DLD1 (cell line): ENCODE measurements around the gene ZCCHC17.
"Not testable (repeated sequence)": the region's sequence is repeated elsewhere in the genome, so short reads cannot be mapped to it uniquely, and the experiment has no call there.

Experiments
- in situ Hi-C: cut with HindIII; loops from 2 replicates; pipeline ENCODE4 v1.10.0; 2017; ENCODE audit warnings: low sequenced_read_pairs

The ZCCHC17 gene

GRCh38 chr1:31296486-31297276 lies at the start of gene ZCCHC17, which contains the start of gene SNRNP40:
ZCCHC17 (plus strand) TSS chr1:31297032; CDS start chr1:31310099, 13,067 bp downstream.
SNRNP40 (minus strand) TSS chr1:31296788; CDS start chr1:31296751, 37 bp downstream.
- in situ Hi-C loops, result no loop called here

GRCh38 chr1:31248276-31248675 lies 48.6 kb upstream of the ZCCHC17 start:
- in situ Hi-C loops, result no loop called here

GRCh38 chr1:31249854-31250253 lies 47.0 kb upstream of the ZCCHC17 start:
- in situ Hi-C loops, result loop anchor here (25.0 kb wide), 1 partner anchor 112 kb away; the partner anchor contains the start of gene FABP3

- in situ Hi-C loops, result loop anchor here (25.0 kb wide), 1 partner anchor 105 kb away; the partner anchor contains the start of gene FABP3
These were observed 39.6 kb upstream of the ZCCHC17 start for GRCh38 chr1:31257213-31257612.

GRCh38 chr1:31258581-31258980 lies 38.3 kb upstream of the ZCCHC17 start:
- in situ Hi-C loops, result loop anchor here (25.0 kb wide), 1 partner anchor 104 kb away; the partner anchor contains the start of gene FABP3

GRCh38 chr1:31259746-31260145 lies 37.1 kb upstream of the ZCCHC17 start:
- in situ Hi-C loops, result loop anchor here (10.0 to 25.0 kb wide), 2 partner anchors 65 to 103 kb away; partner anchors contain the start of gene FABP3

GRCh38 chr1:31261916-31262315 lies 34.9 kb upstream of the ZCCHC17 start:
- in situ Hi-C loops, result loop anchor here (10.0 to 25.0 kb wide), 2 partner anchors 67 to 100 kb away; partner anchors contain the start of gene FABP3

- in situ Hi-C loops, result loop anchor here (10.0 to 25.0 kb wide), 2 partner anchors 68 to 100 kb away; partner anchors contain the start of gene FABP3
These were observed 34.4 kb upstream of the ZCCHC17 start for GRCh38 chr1:31262393-31262792.

GRCh38 chr1:31263408-31263807 lies 33.4 kb upstream of the ZCCHC17 start:
- in situ Hi-C loops, result loop anchor here (10.0 to 25.0 kb wide), 2 partner anchors 69 to 99 kb away; partner anchors contain the start of gene FABP3

- in situ Hi-C loops, result loop anchor here (10.0 to 25.0 kb wide), 2 partner anchors 70 to 97 kb away; partner anchors contain the start of gene FABP3
These were observed 31.9 kb upstream of the ZCCHC17 start for GRCh38 chr1:31264790-31265386.

GRCh38 chr1:31266547-31266946 lies 30.3 kb upstream of the ZCCHC17 start:
- in situ Hi-C loops, result loop anchor here (10.0 to 25.0 kb wide), 2 partner anchors 72 to 96 kb away; partner anchors contain the start of gene FABP3

GRCh38 chr1:31272369-31272768 lies 24.5 kb upstream of the ZCCHC17 start:
- in situ Hi-C loops, result loop anchor here (25.0 kb wide), 1 partner anchor 90 kb away; the partner anchor contains the start of gene FABP3

- in situ Hi-C loops, result loop anchor here (25.0 kb wide), 1 partner anchor 89 kb away; the partner anchor contains the start of gene FABP3
These were observed 23.2 kb upstream of the ZCCHC17 start for GRCh38 chr1:31273619-31274018.

- in situ Hi-C loops, result not testable (repeated sequence)
These were observed 14.4 kb upstream of the ZCCHC17 start for GRCh38 chr1:31282426-31282825.

GRCh38 chr1:31287791-31288190 lies 9.0 kb upstream of the ZCCHC17 start:
- in situ Hi-C loops, result not testable (repeated sequence)

GRCh38 chr1:31289021-31289420 lies 7.8 kb upstream of the ZCCHC17 start:
- in situ Hi-C loops, result no loop called here

- in situ Hi-C loops, result no loop called here
These were observed 852 bp upstream of the ZCCHC17 start for GRCh38 chr1:31295874-31296485.

GRCh38 chr1:31297277-31298247 lies 730 bp downstream of the ZCCHC17 start:
- in situ Hi-C loops, result no loop called here

- in situ Hi-C loops, result no loop called here
These were observed 2.5 kb downstream of the ZCCHC17 start for GRCh38 chr1:31299365-31299764.

- in situ Hi-C loops, result no loop called here
These were observed 3.4 kb downstream of the ZCCHC17 start for GRCh38 chr1:31300193-31300592.
